Motor neuron (in vitro differentiated cells): ENCODE results near the gene FGF21. TPM values are rescaled to one million over a fixed set of nuclear protein-coding genes. Genes with fewer than 3 reads are reported as not detected.

Experiments used
- ATAC-seq, 8 experiments: fragments of 200-7000 bp; cut with Tn5 transposase; replicated peaks in 6 of 8; 2 replicates each; pipeline ENCODE4 v1.8.0; 2021; ENCODE audit warnings: mild to moderate bottlenecking in 8 of 8, moderate library complexity in 8 of 8
- H3K27ac ChIP-seq, 2 donors: fragments of 250-450 bp; sonication (Bioruptor Pico); 2 replicates each; pipeline ENCODE4 v1.9.0; 2021; ENCODE audit warnings: antibody characterized with exemption in 2 of 2, mild to moderate bottlenecking in 2 of 2, moderate library complexity in 1 of 2
- H3K4me1 ChIP-seq, 2 donors: fragments of 250-450 bp; sonication (Bioruptor Pico); replicated peaks in 1 of 2; 2 replicates each; pipeline ENCODE4 v1.6.1; 2021; ENCODE audit warnings: antibody characterized with exemption in 2 of 2, mild to moderate bottlenecking in 2 of 2, moderate library complexity in 1 of 2
- H3K4me3 ChIP-seq, 5 donors: fragments of 250-450 bp; sonication (Bioruptor Pico); 2 replicates each; pipeline ENCODE4 v1.9.0; 2021; ENCODE audit warnings: antibody characterized with exemption in 5 of 5, mild to moderate bottlenecking in 5 of 5, moderate library complexity in 4 of 5
- WGBS, 10 experiments: fragments of 450-650 bp; shearing (Covaris generic); methylation state at CpG; one replicate each; pipeline ENCODE4 v1.0.0; 2022; 5-methylcytosine and 5-hydroxymethylcytosine counted together
- in situ Hi-C, 9 experiments: fragments of 400-800 bp; cut with MboI; loops; one replicate each; pipeline ENCODE4 v1.15.0; 2021; ENCODE audit warnings: low sequenced_read_pairs in 9 of 9, low pct_unique_long_range_greater_than_20kb in 2 of 9; ENCODE audit not compliant: unreplicated experiment in 9 of 9
- total RNA-seq, 8 experiments: library from RNA; unstranded; fragments of 300-600 nt; gene quantifications; 2 replicates each; pipeline versions ENCODE4 v1.2.3 to v1.2.4, GENCODE V29; 2022

Gene FGF21
- total RNA-seq, 8 experiments from 2014 or later, result 0.28 to 0.29 TPM; not detected in 6

DNA sequence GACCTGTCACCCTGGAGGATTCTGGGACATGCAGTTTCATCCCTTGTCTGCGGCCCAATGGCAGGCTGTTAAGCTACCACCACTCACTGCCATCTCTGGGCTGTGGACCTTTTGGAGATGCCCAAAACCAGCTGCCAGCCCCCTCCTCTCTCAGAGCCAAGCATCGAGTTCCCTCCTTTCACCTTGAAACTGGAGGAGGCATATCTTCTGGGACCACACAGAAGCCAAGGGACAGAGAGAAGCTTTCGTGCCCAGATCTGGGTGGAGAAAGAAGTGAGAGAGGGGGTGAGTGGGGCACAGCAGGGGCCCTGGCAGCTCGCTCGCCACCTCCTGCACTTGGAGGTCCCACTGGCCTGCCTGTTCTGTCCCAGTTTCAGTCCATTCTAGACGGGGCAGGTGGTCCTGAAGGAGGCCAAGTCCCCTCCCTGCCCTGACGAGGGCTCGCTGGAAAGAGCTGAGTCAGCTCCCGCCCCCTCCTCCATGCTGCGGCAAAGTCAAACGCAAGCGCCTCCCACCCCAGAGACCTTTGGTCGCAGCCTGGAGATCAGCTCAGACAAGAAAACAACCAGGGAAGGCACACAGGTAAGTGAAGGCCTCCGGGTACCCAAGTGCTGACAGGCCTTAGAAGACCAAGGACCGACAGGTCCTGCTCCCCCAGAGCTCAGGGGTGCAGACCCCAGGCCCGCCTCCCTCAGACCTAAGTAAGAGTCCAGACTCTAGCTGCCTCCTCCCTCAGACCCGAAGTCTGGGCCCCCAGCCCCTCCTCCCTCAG is 51.7 kb downstream of the FGF21 start:
- Histone ChIP-seq H3K4me1 (peaks cover 21 to 32% of the 10 kb centered on the region in 2 donors), H3K4me3 (no peak overlapping the region), H3K27ac (peak overlapping the region; percentile 10 to 68)
- in situ Hi-C loops, result no loop called here
- peak in 1 of 8 experiments; percentile 10 for ATAC-seq
- 10 to 80% (median 34%) methylated on average over 1 to 4 of the region's 17 CpGs; no CpG with 5 or more reads in 4 of the 10 experiments for WGBS, 10 experiments

DNA sequence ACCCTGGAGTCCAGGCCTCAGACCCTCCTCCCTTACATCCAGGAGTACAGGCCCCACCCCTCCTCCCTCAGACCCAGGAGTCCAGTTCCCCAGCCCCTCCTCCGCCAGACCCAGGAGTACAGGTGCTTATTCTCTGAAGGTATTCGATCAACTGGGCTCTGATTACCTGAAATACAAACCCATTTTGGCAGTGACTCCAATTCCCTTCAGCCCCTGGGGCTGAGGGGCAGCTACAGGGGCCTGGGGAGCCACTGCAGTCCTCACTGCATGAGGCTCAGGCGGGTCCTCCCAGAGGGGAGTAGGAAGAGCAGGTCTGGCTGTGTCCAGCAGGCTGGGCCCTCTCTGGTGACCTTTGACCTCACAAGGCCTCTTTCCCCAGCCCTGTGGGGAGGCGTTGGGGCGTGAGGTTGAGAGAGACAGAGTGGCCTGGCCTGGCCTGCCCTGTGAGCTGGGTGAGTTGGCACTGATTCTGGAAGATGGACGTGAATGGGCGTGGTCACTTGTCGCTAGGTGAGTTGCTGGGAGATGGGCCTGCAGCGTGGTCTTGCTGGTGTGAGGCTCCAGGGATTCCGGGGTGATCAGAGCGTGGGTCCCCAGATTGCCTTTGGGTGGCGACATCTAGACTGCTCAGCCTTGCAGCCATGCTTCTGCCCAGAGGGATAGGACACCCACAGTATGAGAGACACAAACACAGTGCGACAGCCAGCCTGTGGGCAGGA is 52.4 kb downstream of the FGF21 start:
- WGBS, 10 experiments, result 68 to 100% (median 83%) methylated on average over 1 to 7 of the region's 13 CpGs
- H3K27ac ChIP-seq, result peak overlapping the region in 1 of 2 donors; percentile 68
- ATAC-seq, result peak in 1 of 8 experiments; percentile 1
- H3K4me1 ChIP-seq, result peaks cover 24 to 33% of the 10 kb centered on the region in 2 donors
- in situ Hi-C loops, result no loop called here
- no peak overlapping the region for H3K4me3 ChIP-seq

Other genes starting within 250 kb of the FGF21 start
- gene LMTK3, start 243.7 kb upstream of the FGF21 start, total RNA-seq, result 10 to 100 TPM in 3 of 8 experiments, 1 to 10 TPM in 2, under 1 TPM in 3; 0.25 to 17.5 (median 6.1) TPM
- gene SULT2B1, start 203.4 kb upstream of the FGF21 start, total RNA-seq, result 1 to 10 TPM in 1 of 8 experiments, under 1 TPM in 7; 0.16 to 1.9 (median 0.54) TPM
- under 1 TPM in 4 of 8 experiments, not detected in 4; 0.22 to 0.66 (median 0.50) TPM for gene SPACA4, start 148.8 kb upstream of the FGF21 start, total RNA-seq
- gene FAM83E, start 140.4 kb upstream of the FGF21 start, total RNA-seq, result 1 to 10 TPM in 4 of 8 experiments, under 1 TPM in 4; 0.54 to 2.5 (median 1.1) TPM
- 1,000 to 10,000 TPM; 1,630 to 4,209 (median 2,425) TPM for gene RPL18, start 136.3 kb upstream of the FGF21 start, total RNA-seq
- 10 to 100 TPM in 7 of 8 experiments, 1 to 10 TPM in 1; 8.9 to 29.5 (median 16.1) TPM for gene SPHK2, start 136.0 kb upstream of the FGF21 start, total RNA-seq
- gene DBP, start 118.1 kb upstream of the FGF21 start, total RNA-seq, result 10 to 100 TPM in 4 of 8 experiments, 1 to 10 TPM in 4; 3.3 to 19.6 (median 10.4) TPM
- 10 to 100 TPM; 18.4 to 62.1 (median 32.0) TPM for gene CA11, start 109.3 kb upstream of the FGF21 start, total RNA-seq
- gene NTN5, start 82.5 kb upstream of the FGF21 start, total RNA-seq, result 1 to 10 TPM in 1 of 8 experiments, under 1 TPM in 6, not detected in 1; 0.16 to 1.3 (median 0.50) TPM
- 1 to 10 TPM in 6 of 8 experiments, under 1 TPM in 2; 0.79 to 4.7 (median 1.9) TPM for gene FUT2, start 59.6 kb upstream of the FGF21 start, total RNA-seq
- 1 to 10 TPM in 6 of 8 experiments, under 1 TPM in 2; 0.71 to 5.0 (median 1.7) TPM for gene MAMSTR, start 35.8 kb upstream of the FGF21 start, total RNA-seq
- gene RASIP1, start 14.9 kb upstream of the FGF21 start, total RNA-seq, result 1 to 10 TPM in 2 of 8 experiments, under 1 TPM in 5, not detected in 1; 0.33 to 9.4 (median 0.42) TPM
- gene IZUMO1, start 8.6 kb upstream of the FGF21 start, total RNA-seq, result under 1 TPM in 7 of 8 experiments, not detected in 1; 0.14 to 0.76 (median 0.49) TPM
- gene FUT1, start 2.9 kb upstream of the FGF21 start, total RNA-seq, result 1 to 10 TPM in 1 of 8 experiments, under 1 TPM in 7; 0.13 to 3.7 (median 0.47) TPM
- gene BCAT2, start 55.5 kb downstream of the FGF21 start, total RNA-seq, result 10 to 100 TPM; 26.6 to 49.8 (median 35.1) TPM
- gene HSD17B14, start 81.0 kb downstream of the FGF21 start, total RNA-seq, result 10 to 100 TPM in 2 of 8 experiments, 1 to 10 TPM in 6; 1.6 to 27.3 (median 5.4) TPM
- 10 to 100 TPM in 3 of 8 experiments, 1 to 10 TPM in 4, under 1 TPM in 1; 0.33 to 30.8 (median 6.5) TPM for gene PLEKHA4, start 113.1 kb downstream of the FGF21 start, total RNA-seq
- 100 to 1,000 TPM in 1 of 8 experiments, 10 to 100 TPM in 7; 35.2 to 157 (median 68.6) TPM for gene PPP1R15A, start 116.9 kb downstream of the FGF21 start, total RNA-seq
- 1 to 10 TPM in 1 of 8 experiments, under 1 TPM in 1, not detected in 6; 0.52 to 2.2 TPM for gene TULP2, start 143.2 kb downstream of the FGF21 start, total RNA-seq
- 100 to 1,000 TPM in 4 of 8 experiments, 10 to 100 TPM in 4; 60.2 to 309 (median 107) TPM for gene NUCB1, start 144.8 kb downstream of the FGF21 start, total RNA-seq
- under 1 TPM in 5 of 8 experiments, not detected in 3; 0.32 to 0.81 (median 0.50) TPM for gene DHDH, start 178.2 kb downstream of the FGF21 start, total RNA-seq
- 100 to 1,000 TPM in 4 of 8 experiments, 10 to 100 TPM in 4; 36.9 to 172 (median 97.8) TPM for gene BAX, start 199.4 kb downstream of the FGF21 start, total RNA-seq
- over 10,000 TPM in 1 of 8 experiments, 1,000 to 10,000 TPM in 7; 1,251 to 10,826 (median 2,578) TPM for gene FTL, start 209.8 kb downstream of the FGF21 start, total RNA-seq
- gene GYS1, start 237.8 kb downstream of the FGF21 start, total RNA-seq, result 10 to 100 TPM; 13.0 to 72.5 (median 18.3) TPM
- 100 to 1,000 TPM; 113 to 181 (median 145) TPM for gene RUVBL2, start 238.4 kb downstream of the FGF21 start, total RNA-seq